Head of caudate nucleus (tissue), 42 donors: ENCODE data around the gene KDM6A.
A peak's percentile ranks its signal among the peaks of the same experiment; 100 is the strongest.
"Not testable (repeated sequence)": the region's sequence is repeated elsewhere in the genome, so short reads cannot be mapped to it uniquely, and the experiment has no call there.

Experiments
- DNase-seq, 42 donors: peaks; one replicate each; pipeline versions ENCODE4 v3.0.0 to v3.0.0-alpha.2; 2020 to 2021; ENCODE audit warnings: mixed read lengths in 7 of 42
- intact Hi-C: fragments of 100-400 bp; cut with DNase I; formaldehyde crosslinking; loops from one replicate; pipeline ENCODE4 v1.15.0; 2022

KDM6A gene

GRCh38 chrX:45035071-45035470 is 162.1 kb downstream of the KDM6A start:
- DNase-seq, result no peak
- intact Hi-C loops, result no loop called here

- DNase-seq, result no peak
- intact Hi-C loops, result no loop called here
Measured at GRCh38 chrX:45036161-45036560, 163.2 kb downstream of the KDM6A start.

GRCh38 chrX:45040137-45040536 is 167.1 kb downstream of the KDM6A start:
- DNase-seq, intact Hi-C loops: not testable (repeated sequence)

- intact Hi-C loops, result no loop called here
- no peak for DNase-seq
Measured at GRCh38 chrX:45046417-45046816, 173.4 kb downstream of the KDM6A start.

- no peak for DNase-seq
- intact Hi-C loops, result no loop called here
Measured at GRCh38 chrX:45050558-45050957, 177.6 kb downstream of the KDM6A start.

GRCh38 chrX:45056428-45057145 is 183.6 kb downstream of the KDM6A start:
- DNase-seq, result no peak
- intact Hi-C loops, result no loop called here

- intact Hi-C loops, result not testable (repeated sequence)
- peak in 4 of 42 donors; percentile 11 to 44 (median 18) for DNase-seq
Measured at GRCh38 chrX:45059906-45060305, 186.9 kb downstream of the KDM6A start.

- intact Hi-C loops, result no loop called here
- DNase-seq, result peak in 12 of 42 donors; percentile 9 to 60 (median 20)
Measured at GRCh38 chrX:45063319-45064095, 190.5 kb downstream of the KDM6A start.

GRCh38 chrX:45068569-45068968 is 195.6 kb downstream of the KDM6A start:
- DNase-seq, result no peak
- intact Hi-C loops, result loop anchor here (5.0 kb wide), 1 partner anchor 196 kb away; the partner anchor contains the start of gene KDM6A

- DNase-seq, result peak in 9 of 42 donors; percentile 2 to 46 (median 25)
- intact Hi-C loops, result loop anchor here (10.0 kb wide), 1 partner anchor 114 kb away; no protein-coding TSS in a partner anchor
Measured at GRCh38 chrX:45070116-45071007, 197.4 kb downstream of the KDM6A start.

- not testable (repeated sequence) for DNase-seq
- intact Hi-C loops, result loop anchor here (10.0 kb wide), 1 partner anchor 112 kb away; no protein-coding TSS in a partner anchor
Measured at GRCh38 chrX:45073011-45073410, 200.0 kb downstream of the KDM6A start.

- no peak for DNase-seq
- intact Hi-C loops, result loop anchor here (10.0 kb wide), 1 partner anchor 107 kb away; no protein-coding TSS in a partner anchor
Measured at GRCh38 chrX:45077748-45078424, 204.9 kb downstream of the KDM6A start.

GRCh38 chrX:45083314-45083713 is 210.3 kb downstream of the KDM6A start:
- intact Hi-C loops, result no loop called here
- no peak for DNase-seq

GRCh38 chrX:45110494-45110893 is 237.5 kb downstream of the KDM6A start:
- DNase-seq, result no peak
- intact Hi-C loops, result no loop called here

- DNase-seq, result no peak
- intact Hi-C loops, result no loop called here
Measured at GRCh38 chrX:45126158-45126557, 253.2 kb downstream of the KDM6A start.

- intact Hi-C loops, result no loop called here
Measured at GRCh38 chrX:45128896-45129454, 256.0 kb downstream of the KDM6A start.

GRCh38 chrX:45133465-45133864 is 260.5 kb downstream of the KDM6A start:
- intact Hi-C loops, result loop anchor here (10.0 kb wide), 1 partner anchor 51 kb away; no protein-coding TSS in a partner anchor
- no peak for DNase-seq

More at GRCh38 chrX:45128896-45129454, 256.0 kb downstream of the KDM6A start:
- DNase-seq, result no peak

GRCh38 chrX:45134315-45134731 is 261.3 kb downstream of the KDM6A start:
- intact Hi-C loops, result loop anchor here (10.0 kb wide), 1 partner anchor 50 kb away; no protein-coding TSS in a partner anchor
- DNase-seq, result peak; percentile 43 to 93 (median 82)
